RKO (cell line): ENCODE measurements around the gene MYH13.

ENCODE experiments used
- DNase-seq: peaks from one replicate; pipeline ENCODE4 v3.0.0-alpha.2; 2016; ENCODE audit warnings: low spot score

Gene MYH13

DNA sequence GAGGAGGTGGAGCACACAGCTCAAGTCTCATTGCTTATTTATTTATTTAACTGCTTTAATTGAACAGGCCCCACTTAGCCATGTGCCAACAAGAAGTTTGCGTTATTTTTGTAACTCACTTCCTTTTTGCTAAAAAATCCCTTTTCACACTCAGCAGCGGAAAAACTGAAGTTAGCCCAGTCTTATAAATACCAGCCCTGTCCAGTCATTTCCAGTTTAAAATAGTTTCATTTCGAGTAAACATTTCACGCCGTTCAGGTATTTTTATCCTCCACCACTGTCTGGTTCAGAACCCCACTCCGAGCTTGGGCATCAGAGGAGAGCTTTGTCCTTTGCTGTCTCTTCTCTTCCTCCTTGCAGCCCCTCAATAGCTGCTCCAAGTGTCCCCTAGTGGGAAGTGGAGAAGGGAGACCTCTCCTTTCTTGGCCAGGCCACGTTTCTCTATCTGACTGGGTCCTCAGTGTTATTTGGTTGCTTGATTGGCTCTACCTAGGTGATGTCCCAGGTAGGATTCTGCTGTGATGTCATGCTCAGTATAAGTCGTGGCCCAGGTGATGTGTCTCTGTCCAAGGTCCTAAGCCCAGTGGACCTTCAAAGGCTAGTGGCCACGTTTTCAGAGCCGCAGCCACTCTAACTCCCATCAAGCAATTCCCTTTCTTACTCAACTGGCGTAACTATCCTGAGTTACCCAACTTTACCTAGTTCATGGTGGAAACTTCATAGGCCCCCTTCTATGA, 121.4 kb downstream of the MYH13 start:
- no peak for DNase-seq
